HCT116 (cell line): ENCODE measurements around the gene BRICD5. TPM values are rescaled to one million over a fixed set of nuclear protein-coding genes. Genes with fewer than 3 reads are reported as not detected.
"Not testable (repeated sequence)": the region's sequence is repeated elsewhere in the genome, so short reads cannot be mapped to it uniquely, and the experiment has no call there.

Experiments
- ATAC-seq: fragments of 200-7000 bp; cut with Tn5 transposase; 2 replicates; pipeline ENCODE4 v1.9.1; 2020; ENCODE audit warnings: mild to moderate bottlenecking, moderate library complexity
- BruUV-seq: library from RNA; stranded (reverse); fragments of 400-500 nt; replicated peaks from 2 replicates; lab custom pipeline; 2021; lab: Mats Ljungman, UMichigan
- CTCF ChIA-PET: fragments of 300-600 bp; sonication (Branson Sonifier 250); formaldehyde crosslinking; loops from one replicate; lab custom pipeline; 2021; ENCODE audit warnings: antibody characterized with exemption; lab: Charles Lee
- POLR2A ChIA-PET: fragments of 300-600, 350-600 bp; sonication (Branson Sonifier 250); formaldehyde crosslinking; loops from one replicate; lab custom pipeline; 2021; ENCODE audit warnings: antibody characterized with exemption; lab: Charles Lee
- RAD21 ChIA-PET, 2 experiments: fragments of 300-600 bp; sonication (Branson Sonifier 250); formaldehyde crosslinking; loops; one replicate each; lab custom pipeline; 2023; ENCODE audit warnings: low total read pairs in 2 of 2; ENCODE audit not compliant: uncharacterized antibody in 2 of 2, unreplicated experiment in 2 of 2, low non-redundant PET in 1 of 2; lab: Charles Lee
- DNase-seq: peaks from one replicate; pipeline ENCODE4 v3.0.0-alpha.2; 2010; ENCODE audit warnings: low read depth, low spot score
- H2AFZ ChIP-seq: fragments of 200-600 bp; shearing (Covaris generic), sonication (generic); 2 replicates; pipeline ENCODE4 v1.6.1; 2017; ENCODE audit warnings: low read depth, mixed run types, mixed read lengths, antibody characterized with exemption, low read length; ENCODE audit not compliant: poor library complexity, severe bottlenecking
- H3K27ac ChIP-seq: 2 replicates; pipeline ENCODE4 v1.5.1; 2012; ENCODE audit warnings: low read depth, low read length
- H3K27me3 ChIP-seq: fragments of 200-600 bp; sonication (generic); 2 replicates; pipeline ENCODE4 v1.6.1; 2016; ENCODE audit warnings: mixed run types, low read length, mixed read lengths; ENCODE audit not compliant: insufficient read depth
- H3K36me3 ChIP-seq, 2 experiments: fragments of 200-500 bp in 1 of 2; fragments of 200-600 bp in 1 of 2; sonication (Bioruptor generic) in 1 of 2; sonication (generic) in 1 of 2; 2 replicates each; pipeline versions ENCODE4 v1.5.1 to v1.6.1; 2014 to 2016; ENCODE audit warnings: low read length in 2 of 2, inconsistent platforms in 1 of 2, mixed read lengths in 1 of 2, mixed run types in 1 of 2; ENCODE audit not compliant: insufficient read depth in 2 of 2, control insufficient read depth in 1 of 2
- H3K4me1 ChIP-seq, 2 experiments: fragments of 200-600 bp in 1 of 2; sonication (generic) in 1 of 2; 2 replicates each; pipeline versions ENCODE4 v1.5.1 to v1.6.1; 2012 to 2017; ENCODE audit warnings: low read length in 2 of 2, inconsistent platforms in 1 of 2, mild to moderate bottlenecking in 1 of 2, mixed read lengths in 1 of 2, mixed run types in 1 of 2, moderate library complexity in 1 of 2; ENCODE audit not compliant: insufficient read depth in 2 of 2, control insufficient read depth in 1 of 2
- H3K4me2 ChIP-seq: fragments of 200-600 bp; sonication (generic); 2 replicates; pipeline ENCODE4 v1.6.1; 2017; ENCODE audit warnings: mixed run types, low read length, mixed read lengths
- H3K4me3 ChIP-seq, 2 experiments: fragments of 200-600 bp in 1 of 2; sonication (generic) in 1 of 2; replicated peaks in 1 of 2; 2 replicates each; pipeline ENCODE4 v1.5.1; 2011 to 2016; ENCODE audit warnings: low read length in 2 of 2, control low read depth in 1 of 2, low read depth in 1 of 2, mild to moderate bottlenecking in 1 of 2, mixed read lengths in 1 of 2, mixed run types in 1 of 2
- H3K79me2 ChIP-seq: fragments of 200-600 bp; sonication (generic); 2 replicates; pipeline ENCODE4 v1.6.1; 2017; ENCODE audit warnings: mild to moderate bottlenecking, mixed run types, low read length, moderate library complexity, mixed read lengths; ENCODE audit not compliant: insufficient read depth
- H3K9ac ChIP-seq: fragments of 200-600 bp; sonication (generic); 2 replicates; pipeline ENCODE4 v1.6.1; 2016; ENCODE audit warnings: low read length, mixed read lengths
- H3K9me2 ChIP-seq: fragments of 200-600 bp; sonication (generic), shearing (Covaris generic); 2 replicates; pipeline ENCODE4 v1.6.1; 2017; ENCODE audit warnings: mixed run types, mild to moderate bottlenecking, moderate library complexity; ENCODE audit not compliant: insufficient read depth
- H3K9me3 ChIP-seq, 2 experiments: fragments of 200-500 bp in 1 of 2; fragments of 200-600 bp in 1 of 2; sonication (Bioruptor generic) in 1 of 2; sonication (generic) in 1 of 2; 2 replicates each; pipeline ENCODE4 v1.6.1; 2014 to 2017; ENCODE audit warnings: low read length in 2 of 2, mixed read lengths in 2 of 2, inconsistent platforms in 1 of 2, low read depth in 1 of 2, mild to moderate bottlenecking in 1 of 2, mixed run types in 1 of 2, moderate library complexity in 1 of 2; ENCODE audit not compliant: control insufficient read depth in 1 of 2, insufficient read depth in 1 of 2
- H4K20me1 ChIP-seq: fragments of 200-600 bp; sonication (generic), shearing (Covaris generic); 2 replicates; pipeline ENCODE4 v1.6.1; 2017; ENCODE audit warnings: mixed run types, mild to moderate bottlenecking, moderate library complexity; ENCODE audit not compliant: insufficient read depth
- CBX3 ChIP-seq: IDR thresholded peaks from 2 replicates; pipeline ENCODE4 v1.6.1; 2012; ENCODE audit warnings: low read depth
- CEBPB ChIP-seq: IDR thresholded peaks from 2 replicates; pipeline ENCODE4 v1.6.1; 2012; ENCODE audit warnings: low read depth
- FOSL1 ChIP-seq: IDR thresholded peaks from 2 replicates; pipeline ENCODE4 v1.6.1; 2012; ENCODE audit warnings: low read depth
- JUND ChIP-seq: IDR thresholded peaks from 2 replicates; pipeline ENCODE4 v1.6.1; 2012
- MAX ChIP-seq: IDR thresholded peaks from 2 replicates; pipeline ENCODE4 v1.6.1; 2012
- POLR2A ChIP-seq: IDR thresholded peaks from 2 replicates; pipeline ENCODE4 v1.7.0; 2011; ENCODE audit warnings: borderline replicate concordance; ENCODE audit not compliant: insufficient read depth, insufficient read length; ENCODE audit errors: extremely low read depth
- REST ChIP-seq: IDR thresholded peaks from 2 replicates; pipeline ENCODE4 v1.6.1; 2012; ENCODE audit warnings: low read depth
- SIN3A ChIP-seq: IDR thresholded peaks from 2 replicates; pipeline ENCODE4 v1.6.1; 2012; ENCODE audit warnings: low read depth
- SP1 ChIP-seq: IDR thresholded peaks from 2 replicates; pipeline ENCODE4 v1.6.1; 2012; ENCODE audit warnings: low read depth
- SRF ChIP-seq: IDR thresholded peaks from 2 replicates; pipeline ENCODE4 v1.6.1; 2012; ENCODE audit warnings: low read depth
- YY1 ChIP-seq: IDR thresholded peaks from 2 replicates; pipeline ENCODE4 v1.6.1; 2011; ENCODE audit warnings: low read length, low read depth, moderate library complexity, mild to moderate bottlenecking; ENCODE audit not compliant: insufficient replicate concordance; ENCODE audit errors: extremely low read depth
- intact Hi-C: fragments of 100-400 bp; cut with micrococcal nuclease; formaldehyde crosslinking; loops from 2 replicates; pipeline ENCODE4 v1.10.0; 2022
- total RNA-seq: library from RNA; stranded (reverse); gene quantifications from one replicate; pipeline ENCODE4 v1.2.1, GENCODE V29; 2021; ENCODE audit not compliant: unreplicated experiment
- TF ChIP-seq, protein P1 (sequence below), 3 experiments: fragments of 200-600 bp in 1 of 3; sonication (generic) in 1 of 3; IDR thresholded peaks in 2 of 3; conservative IDR thresholded peaks in 1 of 3; 2 replicates each; pipeline ENCODE4 v1.5.1; 2012 to 2017; ENCODE audit warnings: low read depth in 2 of 3, low read length in 2 of 3, antibody characterized with exemption in 1 of 3, borderline replicate concordance in 1 of 3, control low read depth in 1 of 3, mild to moderate bottlenecking in 1 of 3, mixed read lengths in 1 of 3, mixed run types in 1 of 3, moderate library complexity in 1 of 3; ENCODE audit not compliant: insufficient read depth in 1 of 3

The BRICD5 gene
- total RNA-seq, 1 experiment from 2014 or later: 9.8 TPM

- no peak overlapping the region for H3K4me2 ChIP-seq
- no peak overlapping the region for H3K4me3 ChIP-seq
- no peak overlapping the region for H3K9ac ChIP-seq
- TF ChIP-seq SRF: no peak
- TF ChIP-seq, protein P1, sequence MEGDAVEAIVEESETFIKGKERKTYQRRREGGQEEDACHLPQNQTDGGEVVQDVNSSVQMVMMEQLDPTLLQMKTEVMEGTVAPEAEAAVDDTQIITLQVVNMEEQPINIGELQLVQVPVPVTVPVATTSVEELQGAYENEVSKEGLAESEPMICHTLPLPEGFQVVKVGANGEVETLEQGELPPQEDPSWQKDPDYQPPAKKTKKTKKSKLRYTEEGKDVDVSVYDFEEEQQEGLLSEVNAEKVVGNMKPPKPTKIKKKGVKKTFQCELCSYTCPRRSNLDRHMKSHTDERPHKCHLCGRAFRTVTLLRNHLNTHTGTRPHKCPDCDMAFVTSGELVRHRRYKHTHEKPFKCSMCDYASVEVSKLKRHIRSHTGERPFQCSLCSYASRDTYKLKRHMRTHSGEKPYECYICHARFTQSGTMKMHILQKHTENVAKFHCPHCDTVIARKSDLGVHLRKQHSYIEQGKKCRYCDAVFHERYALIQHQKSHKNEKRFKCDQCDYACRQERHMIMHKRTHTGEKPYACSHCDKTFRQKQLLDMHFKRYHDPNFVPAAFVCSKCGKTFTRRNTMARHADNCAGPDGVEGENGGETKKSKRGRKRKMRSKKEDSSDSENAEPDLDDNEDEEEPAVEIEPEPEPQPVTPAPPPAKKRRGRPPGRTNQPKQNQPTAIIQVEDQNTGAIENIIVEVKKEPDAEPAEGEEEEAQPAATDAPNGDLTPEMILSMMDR (IDR thresholded peaks at IDR 0.05 in 2 of 3, conservative IDR thresholded peaks at IDR 0.05 in 1 of 3; ENCODE audit: borderline replicate concordance in 1 of 3, insufficient read depth in 1 of 3, low read depth in 2 of 3, low read length in 2 of 3): no peak
- no peak for TF ChIP-seq REST
- no peak for TF ChIP-seq JUND
- TF ChIP-seq YY1: no peak
- no peak for TF ChIP-seq CBX3
- TF ChIP-seq CEBPB: no peak
- no peak for TF ChIP-seq POLR2A
- no peak for TF ChIP-seq FOSL1
- TF ChIP-seq SIN3A: no peak
- no peak for TF ChIP-seq MAX
- TF ChIP-seq SP1: no peak
- H3K27me3 ChIP-seq: no peaks in the 10 kb centered on the region
- BruUV-seq: no TSS peak
- peaks cover 45% of the 10 kb centered on the region for H3K79me2 ChIP-seq
- intact Hi-C loops: no loop called here
- no peaks in the 10 kb centered on the region for H3K9me3 ChIP-seq
- H3K27ac ChIP-seq: no peak overlapping the region
- RAD21 ChIA-PET: no interaction called here
- POLR2A ChIA-PET: interaction anchor here (0.9 kb wide), 1 partner anchor 9 kb away, joined by 3 read pairs; the partner anchor contains the start of gene ECI1
- H3K4me1 ChIP-seq: peaks cover 0 to 17% of the 10 kb centered on the region in 2 experiments; a peak in 2 of 4 replicates
- no peaks in the 10 kb centered on the region for H3K9me2 ChIP-seq
- no peak overlapping the region for H2AFZ ChIP-seq
- DNase-seq (no peak), ATAC-seq (no peak)
- peaks cover 21 to 44% of the 10 kb centered on the region in 2 experiments; a peak in 3 of 4 replicates for H3K36me3 ChIP-seq
- CTCF ChIA-PET: no interaction called here
- no peaks in the 10 kb centered on the region for H4K20me1 ChIP-seq
Observed at GRCh38 chr16:2242598-2242997, 31.9 kb upstream of the BRICD5 start.

GRCh38 chr16:2240331-2240730 is 29.7 kb upstream of the BRICD5 start:
- POLR2A ChIA-PET: not testable (repeated sequence)

More at GRCh38 chr16:2240331-2240730, 29.7 kb upstream of the BRICD5 start:
- RAD21 ChIA-PET, H2AFZ ChIP-seq, H3K4me2 ChIP-seq, intact Hi-C loops, H3K9ac ChIP-seq, CTCF ChIA-PET, DNase-seq, H3K9me2 ChIP-seq, H4K20me1 ChIP-seq, BruUV-seq, H3K27ac ChIP-seq, ATAC-seq, H3K27me3 ChIP-seq, H3K9me3 ChIP-seq, H3K4me3 ChIP-seq: not testable (repeated sequence)
- peaks cover 22% of the 10 kb centered on the region; the same call in 1 of the 2 replicates for H3K79me2 ChIP-seq
- peaks cover 12 to 31% of the 10 kb centered on the region in 2 experiments; a peak in 3 of 4 replicates for H3K36me3 ChIP-seq
- H3K4me1 ChIP-seq: peaks cover 0 to 22% of the 10 kb centered on the region in 2 experiments; a peak in 3 of 4 replicates
